Endodermal cell (in vitro differentiated cells): Measurements from ENCODE around the gene ATXN7. TPM values are rescaled to one million over a fixed set of nuclear protein-coding genes. Genes with fewer than 3 reads are reported as not detected.

Experiments
- DNase-seq: peaks from one replicate; pipeline ENCODE4 v3.0.0-alpha.2; 2017
- H3K27ac ChIP-seq: 2 replicates; pipeline ENCODE4 v1.5.1; 2013; ENCODE audit warnings: mild to moderate bottlenecking, low read depth, low read length, moderate library complexity
- H3K27me3 ChIP-seq: 2 replicates; pipeline ENCODE4 v1.6.1; 2013; ENCODE audit warnings: mild to moderate bottlenecking, low read length, moderate library complexity; ENCODE audit not compliant: insufficient read depth, control insufficient read depth, poor library complexity, severe bottlenecking
- H3K36me3 ChIP-seq: 2 replicates; pipeline ENCODE4 v1.7.0; 2013; ENCODE audit warnings: mild to moderate bottlenecking, low read length, moderate library complexity; ENCODE audit not compliant: control insufficient read depth, insufficient read depth
- H3K4me1 ChIP-seq: one replicate; pipeline ENCODE4 v1.7.0; 2013; ENCODE audit warnings: low read length; ENCODE audit not compliant: control insufficient read depth, insufficient read depth
- H3K4me3 ChIP-seq: 2 replicates; pipeline ENCODE4 v1.5.1; 2013; ENCODE audit warnings: mild to moderate bottlenecking, low read length, moderate library complexity
- H3K9ac ChIP-seq: 2 replicates; pipeline ENCODE4 v1.6.1; 2013; ENCODE audit warnings: mild to moderate bottlenecking, low read length, moderate library complexity; ENCODE audit not compliant: poor library complexity, severe bottlenecking; ENCODE audit errors: extremely low read depth
- H3K9me3 ChIP-seq: 2 replicates; pipeline ENCODE4 v1.6.1; 2013; ENCODE audit warnings: mild to moderate bottlenecking, low read length, moderate library complexity; ENCODE audit not compliant: control insufficient read depth
- H3K27ac Mint-ChIP-seq: 2 replicates; pipeline ENCODE4 v1.8.0; 2020; ENCODE audit warnings: mixed read lengths
- H3K27me3 Mint-ChIP-seq: 2 replicates; pipeline ENCODE4 v1.8.0; 2021; ENCODE audit warnings: mild to moderate bottlenecking, mixed read lengths; ENCODE audit not compliant: insufficient read depth
- H3K36me3 Mint-ChIP-seq: 2 replicates; pipeline ENCODE4 v1.8.0; 2020; ENCODE audit warnings: low read depth, mixed read lengths
- H3K4me1 Mint-ChIP-seq: 2 replicates; pipeline ENCODE4 v1.8.0; 2020; ENCODE audit warnings: mixed read lengths
- H3K4me3 Mint-ChIP-seq: 2 replicates; pipeline ENCODE4 v1.8.0; 2020; ENCODE audit warnings: mild to moderate bottlenecking, moderate library complexity, mixed read lengths
- H3K9me3 Mint-ChIP-seq: 2 replicates; pipeline ENCODE4 v1.8.0; 2020; ENCODE audit warnings: mild to moderate bottlenecking, mixed read lengths
- WGBS, 2 experiments: methylation state at CpG; one replicate each; pipeline versions ENCODE4 v1.1.5 to v1.1.7; 2013; ENCODE audit warnings: missing lambda C conversion rate in 2 of 2, mixed read lengths in 1 of 2; ENCODE audit not compliant: insufficient coverage in 1 of 2, insufficient read length in 1 of 2; 5-methylcytosine and 5-hydroxymethylcytosine counted together
- total RNA-seq, 2 donors: library from RNA; stranded (reverse); fragmentation: NEBNext Ultra II Directional in 1 of 2; extraction: Animal tissue kit (Norgen Biotek cat#: 25700) in 1 of 2; gene quantifications; 2 replicates in 1 of 2; 3 replicates in 1 of 2; pipeline ENCODE4 v1.2.1, GENCODE V29; 2021
- TF ChIP-seq, protein P1 (sequence below): fragments of 200-600 bp; sonication (generic); conservative IDR thresholded peaks from 2 replicates; pipeline ENCODE4 v1.5.0; 2021; ENCODE audit warnings: antibody characterized with exemption, mild to moderate bottlenecking

The ATXN7 gene
- total RNA-seq, 2 donors from 2014 or later: 28.1 to 28.8 TPM

DNA sequence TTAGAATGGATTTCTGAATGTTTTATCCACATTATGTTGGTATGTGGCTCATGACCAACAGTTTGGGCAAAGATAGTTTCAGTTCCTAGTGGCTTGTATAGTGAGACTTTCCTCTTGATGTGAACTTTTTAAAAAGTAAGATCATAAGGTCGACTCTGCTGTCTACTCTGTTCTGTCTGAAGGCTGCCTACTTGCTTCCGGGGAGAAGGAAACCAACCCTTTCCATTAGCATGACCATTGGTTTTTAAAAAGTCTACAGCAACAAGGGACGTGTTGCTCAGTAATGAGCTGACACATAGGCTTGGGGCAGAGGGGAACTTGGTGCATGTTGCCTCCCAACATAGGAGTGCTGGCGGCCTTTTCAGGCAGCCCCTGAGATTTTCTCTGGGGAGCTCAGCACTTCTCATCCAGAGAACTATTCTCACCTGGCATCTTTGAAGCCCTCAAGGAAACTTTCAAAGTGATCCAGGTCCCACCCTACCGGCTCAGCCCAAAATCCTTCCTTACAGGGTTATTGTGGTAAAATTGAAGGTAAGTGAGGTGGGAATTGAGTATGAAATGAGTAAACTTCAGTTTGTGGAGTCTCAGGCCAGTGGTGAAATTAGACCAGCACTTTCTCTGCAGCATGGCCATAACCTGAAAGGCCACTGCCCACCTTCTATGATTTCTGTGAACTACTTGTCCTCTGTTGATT lies 129.0 kb downstream of the ATXN7 start:
- DNase-seq: no peak
- Mint-ChIP-seq H3K4me1 (peaks cover 13% of the 10 kb centered on the region), H3K36me3 (peaks cover 68% of the 10 kb centered on the region), H3K9me3 (no peaks in the 10 kb centered on the region), H3K27ac (no peak overlapping the region), H3K27me3 (no peaks in the 10 kb centered on the region), H3K4me3 (no peak overlapping the region)
- H3K27ac ChIP-seq: no peak overlapping the region
- WGBS, 2 experiments: 88 to 92% methylated on average over 4 to 5 of the region's 5 CpGs
- no peak overlapping the region for H3K9ac ChIP-seq
- H3K4me3 ChIP-seq: no peak overlapping the region
- TF ChIP-seq, protein P1, sequence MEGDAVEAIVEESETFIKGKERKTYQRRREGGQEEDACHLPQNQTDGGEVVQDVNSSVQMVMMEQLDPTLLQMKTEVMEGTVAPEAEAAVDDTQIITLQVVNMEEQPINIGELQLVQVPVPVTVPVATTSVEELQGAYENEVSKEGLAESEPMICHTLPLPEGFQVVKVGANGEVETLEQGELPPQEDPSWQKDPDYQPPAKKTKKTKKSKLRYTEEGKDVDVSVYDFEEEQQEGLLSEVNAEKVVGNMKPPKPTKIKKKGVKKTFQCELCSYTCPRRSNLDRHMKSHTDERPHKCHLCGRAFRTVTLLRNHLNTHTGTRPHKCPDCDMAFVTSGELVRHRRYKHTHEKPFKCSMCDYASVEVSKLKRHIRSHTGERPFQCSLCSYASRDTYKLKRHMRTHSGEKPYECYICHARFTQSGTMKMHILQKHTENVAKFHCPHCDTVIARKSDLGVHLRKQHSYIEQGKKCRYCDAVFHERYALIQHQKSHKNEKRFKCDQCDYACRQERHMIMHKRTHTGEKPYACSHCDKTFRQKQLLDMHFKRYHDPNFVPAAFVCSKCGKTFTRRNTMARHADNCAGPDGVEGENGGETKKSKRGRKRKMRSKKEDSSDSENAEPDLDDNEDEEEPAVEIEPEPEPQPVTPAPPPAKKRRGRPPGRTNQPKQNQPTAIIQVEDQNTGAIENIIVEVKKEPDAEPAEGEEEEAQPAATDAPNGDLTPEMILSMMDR: no peak
- no peaks in the 10 kb centered on the region for H3K4me1 ChIP-seq
- H3K36me3 ChIP-seq: peaks cover 91% of the 10 kb centered on the region
- H3K27me3 ChIP-seq: no peaks in the 10 kb centered on the region
- no peaks in the 10 kb centered on the region for H3K9me3 ChIP-seq

DNA sequence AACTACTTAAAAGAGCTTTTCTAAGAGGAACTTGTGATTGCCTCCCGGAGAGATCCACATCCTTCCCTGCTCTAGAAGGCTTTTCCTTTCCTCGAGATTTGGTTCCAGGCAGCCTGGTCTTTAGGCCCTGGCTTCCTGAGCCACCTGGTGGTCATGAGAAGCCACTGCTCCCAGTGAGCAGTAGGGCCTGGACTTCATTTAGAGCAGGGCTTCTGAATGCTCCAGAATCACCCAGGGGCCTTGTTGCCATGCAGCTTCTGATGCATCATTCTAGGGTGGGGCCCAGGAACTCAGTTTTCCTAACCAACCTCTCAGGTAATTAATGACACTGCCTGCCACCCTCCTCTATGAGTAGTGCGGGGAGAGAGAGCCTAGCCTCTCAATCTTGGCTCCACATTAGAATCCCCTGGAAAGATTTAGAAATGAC lies 130.0 kb downstream of the ATXN7 start:
- no peak overlapping the region for H3K27ac ChIP-seq
- no peaks in the 10 kb centered on the region for H3K27me3 Mint-ChIP-seq
- H3K9ac ChIP-seq: no peak overlapping the region
- H3K9me3 Mint-ChIP-seq: no peaks in the 10 kb centered on the region
- DNase-seq: peak; percentile 90
- H3K4me1 ChIP-seq: no peaks in the 10 kb centered on the region
- H3K4me3 Mint-ChIP-seq: no peak overlapping the region
- peaks cover 73% of the 10 kb centered on the region for H3K36me3 Mint-ChIP-seq
- TF ChIP-seq, protein P1: peak; percentile 98
- no peaks in the 10 kb centered on the region for H3K9me3 ChIP-seq
- no peak overlapping the region for H3K4me3 ChIP-seq
- no peaks in the 10 kb centered on the region for H3K27me3 ChIP-seq
- no peak overlapping the region for H3K27ac Mint-ChIP-seq
- WGBS, 2 experiments: 39 to 47% methylated on average over 3 of the region's 3 CpGs
- peaks cover 91% of the 10 kb centered on the region for H3K36me3 ChIP-seq
- H3K4me1 Mint-ChIP-seq: peaks cover 14% of the 10 kb centered on the region

DNA sequence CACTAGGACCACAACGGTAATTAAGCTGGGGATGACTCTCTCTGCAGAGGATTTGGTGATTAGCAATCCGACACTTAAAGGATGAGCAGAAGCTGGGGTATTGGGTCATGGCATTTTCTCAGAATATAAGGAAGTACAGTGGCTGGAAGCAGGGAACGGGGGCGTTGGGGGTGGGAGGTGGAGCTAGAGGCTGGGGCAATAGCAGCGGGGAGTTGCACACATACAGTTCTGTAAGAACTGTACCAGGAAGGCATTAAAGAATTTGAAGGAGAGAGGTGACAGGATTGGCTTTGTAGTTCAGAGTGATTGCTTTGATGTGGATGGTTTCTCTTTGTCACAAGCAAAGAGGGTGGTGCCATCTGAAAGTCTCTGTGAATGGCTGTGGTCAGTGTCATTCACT lies 131.4 kb downstream of the ATXN7 start:
- H3K4me3 ChIP-seq: no peak overlapping the region
- no peaks in the 10 kb centered on the region for H3K9me3 ChIP-seq
- 93 to 96% methylated on average over 4 to 5 of the region's 5 CpGs for WGBS, 2 experiments
- no peak for DNase-seq
- H3K4me1 ChIP-seq: no peaks in the 10 kb centered on the region
- Mint-ChIP-seq H3K4me1 (peaks cover 26% of the 10 kb centered on the region), H3K36me3 (peaks cover 72% of the 10 kb centered on the region), H3K4me3 (no peak overlapping the region), H3K27ac (no peak overlapping the region), H3K27me3 (no peaks in the 10 kb centered on the region), H3K9me3 (no peaks in the 10 kb centered on the region)
- TF ChIP-seq, protein P1: no peak
- H3K36me3 ChIP-seq: peaks cover 91% of the 10 kb centered on the region
- H3K27me3 ChIP-seq: no peaks in the 10 kb centered on the region
- H3K27ac ChIP-seq: no peak overlapping the region
- H3K9ac ChIP-seq: no peak overlapping the region
